Upper lobe of right lung (tissue), 1 donor: ENCODE results near the gene CD244. TPM values are rescaled to one million over a fixed set of nuclear protein-coding genes. Genes with fewer than 3 reads are reported as not detected.

ENCODE experiments used
- ATAC-seq: fragments of 200-7000 bp; cut with Tn5 transposase; one replicate; pipeline ENCODE4 v1.9.1; 2020; ENCODE audit warnings: mild to moderate bottlenecking, moderate library complexity
- DNase-seq: peaks from one replicate; pipeline ENCODE4 v3.0.0-alpha.2; 2020
- H3K27ac ChIP-seq: fragments of 200-600 bp; one replicate; pipeline ENCODE4 v1.8.0; 2022
- H3K27me3 ChIP-seq: fragments of 200-600 bp; one replicate; pipeline ENCODE4 v1.8.0; 2022; ENCODE audit warnings: mild to moderate bottlenecking
- H3K36me3 ChIP-seq: fragments of 200-600 bp; one replicate; pipeline ENCODE4 v1.8.0; 2022
- H3K4me1 ChIP-seq: fragments of 200-600 bp; one replicate; pipeline ENCODE4 v1.8.0; 2022
- H3K4me3 ChIP-seq: fragments of 200-600 bp; one replicate; pipeline ENCODE4 v1.8.0; 2022; ENCODE audit warnings: mild to moderate bottlenecking
- H3K9me3 ChIP-seq: fragments of 200-600 bp; one replicate; pipeline ENCODE4 v1.8.0; 2022
- intact Hi-C: fragments of 100-400 bp; cut with DNase I; formaldehyde crosslinking; loops from one replicate; pipeline ENCODE4 v1.11.0; 2022
- total RNA-seq: library from RNA; stranded (reverse); fragmentation: NEBNext Ultra II Directional; extraction: Animal tissue kit (Norgen Biotek cat#: 25700); gene quantifications from one replicate; pipeline ENCODE4 v1.2.1, GENCODE V29; 2021
- TF ChIP-seq, protein P1 (sequence below): fragments of 200-600 bp; IDR thresholded peaks from one replicate; pipeline ENCODE4 v1.8.0; 2022; ENCODE audit warnings: antibody characterized with exemption
- donor health status: DM: no; HTN: yes; CAD: no; lungs with severe emphysema.

CD244 gene
- total RNA-seq, 1 donor from 2014 or later = 3.0 TPM

DNA sequence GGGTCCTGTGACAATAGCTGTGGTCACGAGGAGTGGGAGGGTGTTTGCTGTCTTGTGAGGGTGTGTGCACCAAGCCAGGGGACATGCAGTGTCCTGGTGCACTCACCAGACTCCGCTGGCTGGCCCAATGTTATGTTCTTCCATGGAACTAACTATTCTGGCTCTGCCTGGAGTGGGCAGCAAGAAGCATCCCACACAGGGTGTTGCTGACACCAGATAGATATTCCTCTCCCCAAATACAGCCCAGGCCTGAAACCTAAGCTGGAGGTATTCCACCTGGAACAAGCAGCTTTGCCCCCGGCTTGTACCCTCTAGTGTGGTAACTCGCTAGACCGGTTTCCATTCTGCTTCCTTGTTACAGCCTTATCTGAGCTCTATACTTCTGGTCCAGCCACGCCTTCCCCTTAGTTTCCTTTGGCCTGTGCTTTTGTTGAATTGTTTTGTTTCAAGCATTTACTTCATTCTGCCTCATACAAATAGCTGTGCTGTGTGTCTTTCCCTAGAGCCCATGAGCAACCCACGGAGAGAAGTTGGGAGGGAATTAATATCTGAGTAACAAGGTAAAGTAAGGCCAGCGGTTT, 81.4 kb downstream of the CD244 start:
- intact Hi-C loops = no loop called here
- ATAC-seq (peak; percentile 87), DNase-seq (no peak)
- Histone ChIP-seq H3K9me3 (no peaks in the 10 kb centered on the region), H3K27me3 (no peaks in the 10 kb centered on the region), H3K4me3 (no peak overlapping the region), H3K27ac (peak overlapping the region; percentile 59), H3K36me3 (no peaks in the 10 kb centered on the region), H3K4me1 (peaks cover 21% of the 10 kb centered on the region)
- TF ChIP-seq, protein P1, sequence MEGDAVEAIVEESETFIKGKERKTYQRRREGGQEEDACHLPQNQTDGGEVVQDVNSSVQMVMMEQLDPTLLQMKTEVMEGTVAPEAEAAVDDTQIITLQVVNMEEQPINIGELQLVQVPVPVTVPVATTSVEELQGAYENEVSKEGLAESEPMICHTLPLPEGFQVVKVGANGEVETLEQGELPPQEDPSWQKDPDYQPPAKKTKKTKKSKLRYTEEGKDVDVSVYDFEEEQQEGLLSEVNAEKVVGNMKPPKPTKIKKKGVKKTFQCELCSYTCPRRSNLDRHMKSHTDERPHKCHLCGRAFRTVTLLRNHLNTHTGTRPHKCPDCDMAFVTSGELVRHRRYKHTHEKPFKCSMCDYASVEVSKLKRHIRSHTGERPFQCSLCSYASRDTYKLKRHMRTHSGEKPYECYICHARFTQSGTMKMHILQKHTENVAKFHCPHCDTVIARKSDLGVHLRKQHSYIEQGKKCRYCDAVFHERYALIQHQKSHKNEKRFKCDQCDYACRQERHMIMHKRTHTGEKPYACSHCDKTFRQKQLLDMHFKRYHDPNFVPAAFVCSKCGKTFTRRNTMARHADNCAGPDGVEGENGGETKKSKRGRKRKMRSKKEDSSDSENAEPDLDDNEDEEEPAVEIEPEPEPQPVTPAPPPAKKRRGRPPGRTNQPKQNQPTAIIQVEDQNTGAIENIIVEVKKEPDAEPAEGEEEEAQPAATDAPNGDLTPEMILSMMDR = no peak

DNA sequence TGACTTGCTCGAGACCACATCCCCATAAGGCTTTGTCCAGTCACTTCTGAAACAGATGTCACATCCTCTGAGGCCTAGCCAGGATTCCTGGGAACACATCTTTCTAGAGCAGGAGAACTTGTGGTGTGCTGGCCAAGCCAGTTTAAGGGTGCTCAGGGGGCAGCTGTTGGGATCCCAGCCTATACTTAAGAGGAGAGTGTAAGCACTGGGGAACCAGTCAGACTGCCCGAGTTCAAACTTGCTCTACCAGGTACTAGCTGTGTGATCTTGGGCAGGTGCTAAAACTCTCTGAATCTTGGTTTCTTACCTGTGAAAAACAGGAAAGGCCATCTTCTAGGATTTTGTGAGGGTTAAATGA, 82.3 kb downstream of the CD244 start:
- intact Hi-C loops = no loop called here
- DNase-seq = no peak

More for the DNA sequence above, 82.3 kb downstream of the CD244 start:
- Histone ChIP-seq H3K27me3 (no peaks in the 10 kb centered on the region), H3K9me3 (no peaks in the 10 kb centered on the region), H3K27ac (no peak overlapping the region), H3K36me3 (no peaks in the 10 kb centered on the region), H3K4me3 (no peak overlapping the region), H3K4me1 (peaks cover 21% of the 10 kb centered on the region)
- peak; percentile 6 for ATAC-seq
- TF ChIP-seq, protein P1 = no peak

Other genes with a start within 250 kb of the CD244 start
- gene SLAMF1, start 215.8 kb downstream of the CD244 start, total RNA-seq = 1.6 TPM
- 21.5 TPM for gene CD48, start 151.1 kb downstream of the CD244 start, total RNA-seq
- gene SLAMF7, start 123.6 kb downstream of the CD244 start, total RNA-seq = 9.2 TPM
- 3.3 TPM for gene LY9, start 66.7 kb downstream of the CD244 start, total RNA-seq
- gene ITLN1, start 22.3 kb upstream of the CD244 start, total RNA-seq = 295 TPM
- gene ITLN2, start 91.9 kb upstream of the CD244 start, total RNA-seq = 44.1 TPM
- gene F11R, start 158.3 kb upstream of the CD244 start, total RNA-seq = 167 TPM
- gene TSTD1, start 176.1 kb upstream of the CD244 start, total RNA-seq = 50.6 TPM
- 67.6 TPM for gene USF1, start 183.1 kb upstream of the CD244 start, total RNA-seq
- gene ARHGAP30, start 207.0 kb upstream of the CD244 start, total RNA-seq = 38.0 TPM
- gene NECTIN4, start 226.7 kb upstream of the CD244 start, total RNA-seq = 5.4 TPM
- 3.2 TPM for gene KLHDC9, start 235.5 kb upstream of the CD244 start, total RNA-seq